Activated T-helper 17 cell treated with anti-CD3 and anti-CD28 coated beads, Interleukin-2, amount 50 U/mL, for 72 hours (primary cell): ENCODE data around the gene PHOSPHO2. TPM values are rescaled to one million over a fixed set of nuclear protein-coding genes. Genes with fewer than 3 reads are reported as not detected.
"Not testable (repeated sequence)": the region's sequence is repeated elsewhere in the genome, so short reads cannot be mapped to it uniquely, and the experiment has no call there.

ENCODE experiments used
- ATAC-seq: fragments of 150-1000 bp; cut with Tn5 transposase; replicated peaks from 2 replicates; pipeline ENCODE4 v1.10.0; 2021; ENCODE audit warnings: mild to moderate bottlenecking, moderate library complexity
- H3K27ac Mint-ChIP-seq: one replicate; pipeline ENCODE4 v1.8.0; 2022; ENCODE audit warnings: mixed read lengths
- H3K27me3 Mint-ChIP-seq: one replicate; pipeline ENCODE4 v1.8.0; 2022; ENCODE audit warnings: mixed read lengths
- H3K36me3 Mint-ChIP-seq: one replicate; pipeline ENCODE4 v1.8.0; 2022; ENCODE audit warnings: low read depth, mild to moderate bottlenecking, mixed read lengths
- H3K4me1 Mint-ChIP-seq: one replicate; pipeline ENCODE4 v1.8.0; 2022; ENCODE audit warnings: mixed read lengths
- H3K4me3 Mint-ChIP-seq: one replicate; pipeline ENCODE4 v1.8.0; 2022; ENCODE audit warnings: mild to moderate bottlenecking, mixed read lengths
- H3K9me3 Mint-ChIP-seq: one replicate; pipeline ENCODE4 v1.8.0; 2022; ENCODE audit warnings: mixed read lengths
- total RNA-seq, 2 donors: library from RNA; stranded (reverse); gene quantifications; one replicate each; pipeline ENCODE4 v1.2.3, GENCODE V29; 2022

Gene PHOSPHO2
- total RNA-seq, 2 donors from 2014 or later: 2.9 to 4.3 TPM

DNA sequence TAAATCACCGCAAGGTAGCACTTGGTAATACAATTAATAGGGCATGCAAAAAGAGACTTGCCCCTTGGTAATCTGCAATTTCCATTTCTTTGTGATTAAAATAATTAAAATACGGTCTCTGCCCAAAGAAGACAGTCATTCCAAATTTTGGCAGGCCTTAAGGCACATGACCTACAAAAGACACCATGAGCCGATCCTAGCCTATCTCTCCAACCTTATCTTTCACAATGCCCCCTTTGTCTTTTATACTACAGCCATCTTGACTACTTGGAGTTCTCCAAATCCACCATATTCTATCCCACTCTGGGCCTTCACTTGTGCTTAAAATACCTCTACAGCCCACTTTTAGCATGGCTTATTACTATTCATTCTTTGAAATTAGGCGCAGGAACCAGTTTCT, 23.3 kb upstream of the PHOSPHO2 start:
- H3K4me1 Mint-ChIP-seq: no peaks in the 10 kb centered on the region
- peaks cover 3% of the 10 kb centered on the region for H3K27me3 Mint-ChIP-seq
- no peak overlapping the region for H3K27ac Mint-ChIP-seq
- H3K9me3 Mint-ChIP-seq: no peaks in the 10 kb centered on the region
- no peak overlapping the region for H3K4me3 Mint-ChIP-seq
- ATAC-seq: no peak
- no peaks in the 10 kb centered on the region for H3K36me3 Mint-ChIP-seq

DNA sequence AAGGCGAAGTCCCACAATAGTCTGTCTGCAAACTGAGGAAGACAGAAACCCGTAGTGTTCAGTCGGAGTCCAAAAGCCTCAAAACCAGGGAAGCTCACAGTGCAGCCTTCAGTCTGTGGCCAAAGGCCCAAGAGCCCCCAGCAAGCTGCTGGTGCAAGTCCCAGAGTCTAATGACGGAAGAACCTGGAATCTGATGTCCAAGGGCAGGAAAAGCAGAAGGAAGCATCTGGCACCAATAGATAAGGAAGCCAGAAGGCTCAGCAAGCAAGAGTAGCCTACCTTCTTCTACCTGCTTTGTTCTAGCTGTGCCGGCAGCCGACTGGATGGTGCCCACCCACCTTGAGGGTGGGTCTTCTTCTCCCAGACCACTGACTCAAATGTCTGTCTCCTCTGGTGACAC, 21.9 kb upstream of the PHOSPHO2 start:
- Mint-ChIP-seq H3K27me3 (no peaks in the 10 kb centered on the region), H3K36me3 (no peaks in the 10 kb centered on the region)

GRCh38 chr2:169673106-169673505, 21.2 kb upstream of the PHOSPHO2 start:
- no peaks in the 10 kb centered on the region for H3K4me1 Mint-ChIP-seq
- ATAC-seq: no peak
- no peaks in the 10 kb centered on the region for H3K27me3 Mint-ChIP-seq
- no peak overlapping the region for H3K27ac Mint-ChIP-seq
- no peak overlapping the region for H3K4me3 Mint-ChIP-seq
- no peaks in the 10 kb centered on the region for H3K9me3 Mint-ChIP-seq
- H3K36me3 Mint-ChIP-seq: no peaks in the 10 kb centered on the region

More for the DNA sequence above, 21.9 kb upstream of the PHOSPHO2 start:
- Mint-ChIP-seq H3K27ac (no peak overlapping the region), H3K9me3 (no peaks in the 10 kb centered on the region), H3K4me1 (no peaks in the 10 kb centered on the region), H3K4me3 (no peak overlapping the region)
- ATAC-seq: no peak

DNA sequence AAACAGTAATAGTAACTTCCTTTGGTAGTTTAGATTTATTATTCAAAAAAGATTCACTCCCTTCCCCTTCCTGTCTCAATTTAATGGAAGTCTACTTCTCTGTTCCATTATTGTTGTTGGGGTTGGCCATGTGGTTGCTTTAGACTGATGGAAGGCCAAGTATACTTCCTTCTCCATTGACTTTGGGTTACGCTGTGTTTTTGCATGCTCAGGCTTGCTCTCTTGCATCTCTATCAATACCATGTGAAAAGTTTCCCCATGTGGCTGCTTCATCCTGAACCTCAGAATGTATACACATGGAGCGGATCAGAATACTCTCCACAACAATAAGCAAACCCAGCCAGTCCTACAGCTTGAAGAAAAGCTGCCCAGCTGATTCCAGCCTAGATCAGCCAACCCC, 20.3 kb upstream of the PHOSPHO2 start:
- no peak for ATAC-seq
- Mint-ChIP-seq H3K4me3 (no peak overlapping the region), H3K4me1 (no peaks in the 10 kb centered on the region), H3K36me3 (no peaks in the 10 kb centered on the region), H3K27ac (no peak overlapping the region), H3K27me3 (no peaks in the 10 kb centered on the region), H3K9me3 (no peaks in the 10 kb centered on the region)

GRCh38 chr2:169676357-169676756, 17.9 kb upstream of the PHOSPHO2 start:
- ATAC-seq: no peak
- H3K27me3 Mint-ChIP-seq: no peaks in the 10 kb centered on the region
- no peak overlapping the region for H3K27ac Mint-ChIP-seq
- no peak overlapping the region for H3K4me3 Mint-ChIP-seq
- no peaks in the 10 kb centered on the region for H3K36me3 Mint-ChIP-seq
- no peaks in the 10 kb centered on the region for H3K9me3 Mint-ChIP-seq
- H3K4me1 Mint-ChIP-seq: no peaks in the 10 kb centered on the region

DNA sequence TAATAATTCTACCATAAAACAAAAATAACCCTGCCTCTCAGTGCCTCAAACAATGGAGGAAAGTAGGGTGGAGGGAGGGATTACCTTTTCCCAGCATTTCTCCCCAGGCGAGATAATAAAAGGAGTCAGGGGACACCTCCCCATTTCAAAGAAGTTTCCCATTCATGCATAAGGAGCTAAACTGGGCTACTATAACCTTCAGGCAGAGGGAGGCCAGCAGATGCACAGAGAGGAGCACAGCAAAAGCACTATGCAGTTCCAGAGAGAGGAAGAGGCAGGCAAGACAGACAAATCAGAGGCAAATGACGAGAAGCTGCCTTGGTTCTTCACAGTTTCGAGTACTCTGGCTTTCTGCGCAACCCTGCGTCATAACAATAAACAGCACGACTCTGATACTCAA, 17.4 kb upstream of the PHOSPHO2 start:
- Mint-ChIP-seq H3K27me3 (no peaks in the 10 kb centered on the region), H3K27ac (no peak overlapping the region), H3K4me1 (no peaks in the 10 kb centered on the region), H3K9me3 (no peaks in the 10 kb centered on the region), H3K4me3 (no peak overlapping the region), H3K36me3 (no peaks in the 10 kb centered on the region)
- no peak for ATAC-seq

DNA sequence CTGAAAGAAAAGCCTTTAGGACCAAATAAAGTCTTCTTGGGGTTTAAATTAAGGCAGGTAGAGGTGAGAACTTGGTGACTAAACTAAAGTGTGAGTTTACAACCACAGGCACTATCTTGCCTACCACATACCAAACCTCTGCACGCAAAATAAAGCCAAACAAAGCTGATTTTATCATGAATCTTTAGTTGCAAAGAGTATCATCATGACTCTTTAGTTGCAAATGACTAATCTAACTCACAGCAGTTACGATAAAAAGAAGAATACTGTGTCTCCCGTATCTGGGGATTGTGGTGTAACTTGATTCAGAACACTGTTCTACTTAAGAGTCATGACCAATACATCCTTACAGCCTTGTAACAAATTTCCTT, 11.2 kb upstream of the PHOSPHO2 start:
- Mint-ChIP-seq H3K4me3 (peak overlapping the region; percentile 25), H3K4me1 (peaks cover 5% of the 10 kb centered on the region), H3K9me3 (no peaks in the 10 kb centered on the region), H3K27ac (peak overlapping the region; percentile 71), H3K36me3 (no peaks in the 10 kb centered on the region), H3K27me3 (no peaks in the 10 kb centered on the region)
- ATAC-seq: peak; percentile 95

DNA sequence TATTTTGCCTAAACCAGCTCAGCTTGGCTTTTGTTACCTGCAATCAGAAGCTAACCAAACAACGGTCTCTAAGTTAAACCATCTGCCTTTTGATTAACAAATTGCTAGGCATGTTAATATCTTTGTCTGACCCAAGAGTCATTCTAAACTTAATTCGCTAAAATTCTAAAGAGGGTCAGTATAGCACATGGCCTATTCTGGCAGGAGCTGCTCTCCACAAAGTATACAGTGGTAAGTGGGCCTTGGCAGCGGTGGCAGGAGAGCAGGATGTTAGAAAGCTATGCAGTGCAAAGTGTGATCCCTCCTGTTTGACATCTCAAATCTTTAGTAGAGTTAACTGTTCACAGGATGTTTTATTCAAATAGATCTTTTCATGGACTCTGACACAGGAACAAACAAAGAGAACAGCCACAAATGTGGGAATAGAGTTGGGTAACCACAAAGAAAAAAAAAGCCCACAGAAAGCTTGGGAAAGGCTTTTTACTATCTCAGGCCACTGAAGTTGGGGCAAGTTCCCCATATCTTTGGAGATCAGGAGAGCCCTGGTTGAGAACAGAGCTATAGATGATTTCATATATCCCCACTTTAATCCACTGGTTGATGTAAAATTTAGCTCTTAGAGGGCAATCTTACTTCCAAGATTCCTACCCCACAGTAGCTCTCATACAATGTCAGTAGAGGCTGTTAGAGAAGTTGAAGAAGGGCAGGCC, 10.7 kb upstream of the PHOSPHO2 start:
- Mint-ChIP-seq H3K36me3 (no peaks in the 10 kb centered on the region), H3K9me3 (peaks cover 3% of the 10 kb centered on the region), H3K4me3 (peak overlapping the region; percentile 25)

DNA sequence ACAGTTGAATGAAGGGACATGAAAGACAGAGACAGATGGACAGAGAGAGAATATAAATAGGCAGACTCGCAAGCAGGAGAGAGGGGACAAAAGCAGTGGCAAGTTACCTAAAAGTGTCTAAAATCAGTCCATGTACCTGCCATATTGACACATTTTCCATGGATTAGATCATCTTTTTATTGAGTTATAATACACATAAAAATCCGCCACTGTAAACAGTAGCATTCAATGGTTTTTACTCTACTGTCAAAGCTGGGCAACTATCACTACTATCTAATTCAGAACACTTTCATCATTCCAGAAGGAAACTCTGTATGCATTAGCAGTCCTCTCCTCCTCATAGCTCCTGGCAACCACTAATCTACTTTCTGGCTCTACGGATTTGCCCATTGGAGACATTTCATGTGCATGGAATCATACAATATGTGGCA, 10.1 kb upstream of the PHOSPHO2 start:
- H3K4me3 Mint-ChIP-seq: peak overlapping the region; percentile 25
- peak overlapping the region; percentile 71 for H3K27ac Mint-ChIP-seq
- peaks cover 3% of the 10 kb centered on the region for H3K9me3 Mint-ChIP-seq
- ATAC-seq: no peak
- H3K4me1 Mint-ChIP-seq: peaks cover 5% of the 10 kb centered on the region
- no peaks in the 10 kb centered on the region for H3K27me3 Mint-ChIP-seq
- H3K36me3 Mint-ChIP-seq: no peaks in the 10 kb centered on the region

More for the DNA sequence above, 10.7 kb upstream of the PHOSPHO2 start:
- Mint-ChIP-seq H3K27me3 (no peaks in the 10 kb centered on the region), H3K4me1 (peaks cover 5% of the 10 kb centered on the region), H3K27ac (peak overlapping the region; percentile 71)
- peak; percentile 53 for ATAC-seq

DNA sequence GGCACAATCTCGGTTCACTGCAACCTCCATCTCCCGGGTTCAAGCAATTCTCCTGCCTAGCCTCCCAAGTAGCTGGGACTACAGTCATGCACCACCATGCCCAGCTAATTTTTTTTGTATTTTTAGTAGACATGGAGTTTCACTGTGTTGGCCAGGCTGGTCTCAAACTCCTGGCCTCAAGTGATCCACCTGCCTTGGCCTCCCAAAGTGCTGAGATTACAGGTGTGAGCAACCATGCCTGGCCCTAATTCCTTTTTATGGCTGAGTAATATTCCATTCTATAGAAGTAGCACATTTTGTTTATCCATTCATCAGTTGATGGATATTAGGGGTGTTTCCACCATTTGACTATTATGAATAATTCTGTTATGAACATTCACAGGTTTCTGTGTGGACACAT, 9.6 kb upstream of the PHOSPHO2 start:
- H3K27ac Mint-ChIP-seq, H3K27me3 Mint-ChIP-seq, ATAC-seq, H3K9me3 Mint-ChIP-seq, H3K4me1 Mint-ChIP-seq, H3K4me3 Mint-ChIP-seq, H3K36me3 Mint-ChIP-seq: not testable (repeated sequence)

GRCh38 chr2:169686825-169687224, 7.4 kb upstream of the PHOSPHO2 start:
- H3K27me3 Mint-ChIP-seq, H3K36me3 Mint-ChIP-seq, ATAC-seq, H3K27ac Mint-ChIP-seq, H3K9me3 Mint-ChIP-seq, H3K4me1 Mint-ChIP-seq, H3K4me3 Mint-ChIP-seq: not testable (repeated sequence)

DNA sequence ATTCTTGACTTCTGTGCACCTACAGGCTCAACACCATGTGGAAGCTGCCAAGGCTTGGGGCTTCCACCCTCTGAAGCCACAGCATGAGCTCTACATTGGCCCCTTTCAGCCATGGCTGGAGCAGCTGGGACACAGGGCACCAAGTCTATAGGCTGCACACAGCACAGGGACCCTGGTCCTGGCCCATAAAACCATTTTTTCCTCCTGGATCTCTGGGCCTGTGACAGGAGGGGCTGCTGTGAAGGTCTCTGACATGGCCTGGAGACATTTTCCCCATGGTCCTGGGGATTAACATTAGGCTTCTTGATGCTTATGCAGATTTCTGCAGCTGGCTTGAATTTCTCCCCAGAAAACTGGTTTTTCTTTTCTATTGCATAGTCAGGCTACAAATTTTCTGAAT, 6.3 kb upstream of the PHOSPHO2 start:
- H3K36me3 Mint-ChIP-seq, H3K27me3 Mint-ChIP-seq, ATAC-seq, H3K4me1 Mint-ChIP-seq, H3K9me3 Mint-ChIP-seq, H3K4me3 Mint-ChIP-seq, H3K27ac Mint-ChIP-seq: not testable (repeated sequence)

GRCh38 chr2:169690958-169691357, 3.3 kb upstream of the PHOSPHO2 start:
- ATAC-seq: no peak
- peaks cover 3% of the 10 kb centered on the region for H3K9me3 Mint-ChIP-seq
- no peaks in the 10 kb centered on the region for H3K27me3 Mint-ChIP-seq
- no peak overlapping the region for H3K27ac Mint-ChIP-seq
- H3K4me1 Mint-ChIP-seq: peaks cover 8% of the 10 kb centered on the region
- H3K4me3 Mint-ChIP-seq: no peak overlapping the region
- no peaks in the 10 kb centered on the region for H3K36me3 Mint-ChIP-seq

DNA sequence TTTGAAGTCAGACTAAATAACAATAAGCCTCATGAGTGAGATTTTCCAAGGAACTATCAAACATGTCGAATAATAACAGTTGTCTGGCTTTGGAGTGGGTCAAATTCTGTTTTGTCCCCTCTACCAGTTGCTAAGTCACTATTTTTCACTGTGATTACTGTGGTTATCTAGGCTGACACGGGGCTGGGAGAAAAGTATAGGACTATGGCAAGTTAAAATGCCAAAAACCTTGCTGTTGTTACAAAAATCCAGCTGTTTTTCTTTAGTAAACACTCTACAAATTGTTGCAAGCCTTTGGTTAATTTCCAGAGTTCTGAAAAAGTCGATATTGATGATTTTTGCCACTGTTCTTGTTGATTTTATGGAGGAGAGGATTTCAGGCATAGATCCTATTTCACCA, 1.6 kb upstream of the PHOSPHO2 start:
- peaks cover 8% of the 10 kb centered on the region for H3K4me1 Mint-ChIP-seq
- no peak overlapping the region for H3K4me3 Mint-ChIP-seq
- ATAC-seq: no peak
- no peak overlapping the region for H3K27ac Mint-ChIP-seq
- no peaks in the 10 kb centered on the region for H3K36me3 Mint-ChIP-seq
- H3K27me3 Mint-ChIP-seq: no peaks in the 10 kb centered on the region
- peaks cover 3% of the 10 kb centered on the region for H3K9me3 Mint-ChIP-seq

- Mint-ChIP-seq H3K36me3 (no peaks in the 10 kb centered on the region), H3K27ac (peak overlapping the region; percentile 97), H3K4me3 (peak overlapping the region; percentile 90), H3K4me1 (peaks cover 8% of the 10 kb centered on the region), H3K27me3 (no peaks in the 10 kb centered on the region), H3K9me3 (peaks cover 3% of the 10 kb centered on the region)
- no peak for ATAC-seq
Observed at GRCh38 chr2:169693360-169693759, 909 bp upstream of the PHOSPHO2 start.

- peaks cover 8% of the 10 kb centered on the region for H3K4me1 Mint-ChIP-seq
Observed at GRCh38 chr2:169694894-169695260, 608 bp downstream of the PHOSPHO2 start.

More at GRCh38 chr2:169694894-169695260, 608 bp downstream of the PHOSPHO2 start:
- H3K27me3 Mint-ChIP-seq: no peaks in the 10 kb centered on the region
- H3K27ac Mint-ChIP-seq: peak overlapping the region; percentile 97
- peak overlapping the region; percentile 90 for H3K4me3 Mint-ChIP-seq
- H3K36me3 Mint-ChIP-seq: peaks cover 14% of the 10 kb centered on the region
- no peaks in the 10 kb centered on the region for H3K9me3 Mint-ChIP-seq
- ATAC-seq: no peak
